Cardiac muscle cell (in vitro differentiated cells and primary cell): ENCODE results near the gene TCERG1L. TPM values are rescaled to one million over a fixed set of nuclear protein-coding genes. Genes with fewer than 3 reads are reported as not detected.

Experiments
- DNase-seq, 2 donors: peaks; one replicate each; pipeline versions ENCODE4 v3.0.0 to v3.0.0-alpha.2; 2010 to 2017; ENCODE audit warnings: low read depth in 1 of 2, low spot score in 1 of 2
- H3K27ac ChIP-seq: fragments of 200-600 bp; sonication (generic); 2 replicates; pipeline ENCODE4 v1.5.1; 2016
- H3K27me3 ChIP-seq: fragments of 200-600 bp; sonication (generic); 2 replicates; pipeline ENCODE4 v1.6.0; 2016; ENCODE audit warnings: control low read depth
- H3K36me3 ChIP-seq: fragments of 200-600 bp; sonication (generic); 2 replicates; pipeline ENCODE4 v1.5.1; 2016; ENCODE audit warnings: control low read depth
- H3K4me1 ChIP-seq: fragments of 200-600 bp; sonication (generic); 2 replicates; pipeline ENCODE4 v1.8.1; 2017; ENCODE audit warnings: low read depth, mild to moderate bottlenecking, mixed run types
- H3K4me3 ChIP-seq: fragments of 200-600 bp; sonication (generic); 2 replicates; pipeline ENCODE4 v1.5.1; 2016; ENCODE audit warnings: mild to moderate bottlenecking
- H3K9me3 ChIP-seq: fragments of 200-600 bp; sonication (generic); 2 replicates; pipeline ENCODE4 v1.5.1; 2017; ENCODE audit warnings: low read depth, mild to moderate bottlenecking, control low read depth
- CTCF ChIP-seq: IDR thresholded peaks from 2 replicates; pipeline ENCODE4 v1.5.1; 2012; ENCODE audit warnings: low read depth, mild to moderate bottlenecking, low read length
- polyA plus RNA-seq: library from polyadenylated mRNA; unstranded; fragments of >200 nt; fragmentation: Nextera tagmentation; extraction: Ambion mirVana; gene quantifications from 2 replicates; pipeline ENCODE4 v1.2.1, GENCODE V29; 2016
- total RNA-seq: library from RNA; depleted of rRNA; stranded (reverse); fragments of >200 nt; gene quantifications from 2 replicates; pipeline ENCODE4 v1.2.3, GENCODE V29; 2016

The TCERG1L gene
- total and polyA plus RNA-seq, 2 experiments from 2014 or later = 0.12 to 1.9 TPM

- H3K27me3 ChIP-seq = no peaks in the 10 kb centered on the region
- no peak overlapping the region for H3K4me3 ChIP-seq
- H3K4me1 ChIP-seq = no peaks in the 10 kb centered on the region
- H3K27ac ChIP-seq = no peak overlapping the region
- no peaks in the 10 kb centered on the region for H3K36me3 ChIP-seq
- TF ChIP-seq CTCF = no peak
- no peaks in the 10 kb centered on the region for H3K9me3 ChIP-seq
- no peak for DNase-seq
These were observed 185.0 kb downstream of the TCERG1L start for GRCh38 chr10:131126321-131127137.

GRCh38 chr10:131125511-131126225 is 185.9 kb downstream of the TCERG1L start:
- no peak for DNase-seq
- no peaks in the 10 kb centered on the region for H3K4me1 ChIP-seq
- no peak overlapping the region for H3K4me3 ChIP-seq
- no peak for TF ChIP-seq CTCF
- H3K36me3 ChIP-seq = no peaks in the 10 kb centered on the region
- no peaks in the 10 kb centered on the region for H3K27me3 ChIP-seq
- no peak overlapping the region for H3K27ac ChIP-seq
- no peaks in the 10 kb centered on the region for H3K9me3 ChIP-seq

- H3K9me3 ChIP-seq = no peaks in the 10 kb centered on the region
- no peak overlapping the region for H3K27ac ChIP-seq
- H3K27me3 ChIP-seq = no peaks in the 10 kb centered on the region
- H3K4me3 ChIP-seq = no peak overlapping the region
- TF ChIP-seq CTCF = no peak
- H3K4me1 ChIP-seq = no peaks in the 10 kb centered on the region
- no peaks in the 10 kb centered on the region for H3K36me3 ChIP-seq
- no peak for DNase-seq
These were observed 186.6 kb downstream of the TCERG1L start for GRCh38 chr10:131124945-131125344.

GRCh38 chr10:131123496-131123895 is 188.0 kb downstream of the TCERG1L start:
- Histone ChIP-seq H3K36me3 (no peaks in the 10 kb centered on the region), H3K27me3 (no peaks in the 10 kb centered on the region), H3K27ac (no peak overlapping the region), H3K4me1 (no peaks in the 10 kb centered on the region), H3K4me3 (no peak overlapping the region), H3K9me3 (no peaks in the 10 kb centered on the region)
- no peak for TF ChIP-seq CTCF
- no peak for DNase-seq

- no peak overlapping the region for H3K4me3 ChIP-seq
- H3K27ac ChIP-seq = no peak overlapping the region
- H3K9me3 ChIP-seq = no peaks in the 10 kb centered on the region
- TF ChIP-seq CTCF = no peak
- no peaks in the 10 kb centered on the region for H3K4me1 ChIP-seq
- H3K36me3 ChIP-seq = no peaks in the 10 kb centered on the region
- no peaks in the 10 kb centered on the region for H3K27me3 ChIP-seq
- no peak for DNase-seq
These were observed 189.9 kb downstream of the TCERG1L start for GRCh38 chr10:131121511-131122035.
